ENCODE data around the gene PNO1.

DNA sequence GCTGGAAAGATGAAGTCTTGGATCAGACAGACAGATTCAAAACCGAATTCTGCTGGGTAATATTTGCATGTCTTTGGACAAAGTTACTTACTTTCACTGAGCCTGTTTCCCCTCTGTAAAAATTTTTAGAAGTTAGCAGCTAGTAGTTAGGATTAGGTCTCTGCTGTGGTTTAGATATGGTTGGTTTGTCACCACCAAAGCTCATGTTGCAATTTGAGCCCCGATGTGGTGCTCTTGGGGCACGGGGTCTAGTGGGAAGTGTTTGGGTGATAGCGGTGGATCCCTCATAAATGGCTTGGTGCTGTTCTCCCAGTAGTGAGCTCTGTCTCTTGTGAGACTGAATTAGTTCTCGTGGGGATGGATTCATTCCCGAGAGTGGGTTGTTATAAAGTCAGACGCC is 38.9 kb upstream of the PNO1 start:
- TF ChIP-seq, protein P1, sequence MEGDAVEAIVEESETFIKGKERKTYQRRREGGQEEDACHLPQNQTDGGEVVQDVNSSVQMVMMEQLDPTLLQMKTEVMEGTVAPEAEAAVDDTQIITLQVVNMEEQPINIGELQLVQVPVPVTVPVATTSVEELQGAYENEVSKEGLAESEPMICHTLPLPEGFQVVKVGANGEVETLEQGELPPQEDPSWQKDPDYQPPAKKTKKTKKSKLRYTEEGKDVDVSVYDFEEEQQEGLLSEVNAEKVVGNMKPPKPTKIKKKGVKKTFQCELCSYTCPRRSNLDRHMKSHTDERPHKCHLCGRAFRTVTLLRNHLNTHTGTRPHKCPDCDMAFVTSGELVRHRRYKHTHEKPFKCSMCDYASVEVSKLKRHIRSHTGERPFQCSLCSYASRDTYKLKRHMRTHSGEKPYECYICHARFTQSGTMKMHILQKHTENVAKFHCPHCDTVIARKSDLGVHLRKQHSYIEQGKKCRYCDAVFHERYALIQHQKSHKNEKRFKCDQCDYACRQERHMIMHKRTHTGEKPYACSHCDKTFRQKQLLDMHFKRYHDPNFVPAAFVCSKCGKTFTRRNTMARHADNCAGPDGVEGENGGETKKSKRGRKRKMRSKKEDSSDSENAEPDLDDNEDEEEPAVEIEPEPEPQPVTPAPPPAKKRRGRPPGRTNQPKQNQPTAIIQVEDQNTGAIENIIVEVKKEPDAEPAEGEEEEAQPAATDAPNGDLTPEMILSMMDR (conservative IDR thresholded peaks at IDR 0.05; ENCODE audit: low read depth, low read length), result no peak
- TF ChIP-seq EZH2 (IDR thresholded peaks at IDR 0.05; ENCODE audit: borderline replicate concordance, low read depth, low read length, poor library complexity, severe bottlenecking), result no peak

Data from A673 (cell line).